NCI-H2171 (cell line): ENCODE results near the gene NNMT.

Experiments used
- DNase-seq: peaks from one replicate; lab custom pipeline; 2025; lab: John Stamatoyannopoulos, UW

The NNMT gene

GRCh38 chr11:114295676-114296604 is at the start of gene NNMT:
Gene NNMT, plus strand, starts transcription at chr11:114296399. Its CDS starts 158 bp downstream, at chr11:114296557.
- DNase-seq, result no peak

- no peak for DNase-seq
Observed at GRCh38 chr11:114247070-114247789, 49.0 kb upstream of the NNMT start.

- no peak for DNase-seq
Observed at GRCh38 chr11:114250180-114250579, 46.0 kb upstream of the NNMT start.

- no peak for DNase-seq
Observed at GRCh38 chr11:114250993-114251814, 45.0 kb upstream of the NNMT start.

- DNase-seq, result peak; percentile 4
Observed at GRCh38 chr11:114251815-114252337, 44.3 kb upstream of the NNMT start.

- DNase-seq, result no peak
Observed at GRCh38 chr11:114252767-114253166, 43.4 kb upstream of the NNMT start.

GRCh38 chr11:114253771-114254170 is 42.4 kb upstream of the NNMT start:
- no peak for DNase-seq

GRCh38 chr11:114254571-114255146 is 41.5 kb upstream of the NNMT start:
- no peak for DNase-seq

GRCh38 chr11:114255289-114255688 is 40.9 kb upstream of the NNMT start:
- DNase-seq, result no peak

- DNase-seq, result no peak
Observed at GRCh38 chr11:114256176-114256966, 39.8 kb upstream of the NNMT start.

- no peak for DNase-seq
Observed at GRCh38 chr11:114256967-114257286, 39.3 kb upstream of the NNMT start.

- no peak for DNase-seq
Observed at GRCh38 chr11:114257621-114258558, 38.3 kb upstream of the NNMT start.

- DNase-seq, result no peak
Observed at GRCh38 chr11:114258696-114259095, 37.5 kb upstream of the NNMT start.

GRCh38 chr11:114259124-114259526 is 37.1 kb upstream of the NNMT start:
- peak; percentile 46 for DNase-seq

GRCh38 chr11:114259551-114259983 is 36.6 kb upstream of the NNMT start:
- DNase-seq, result peak; percentile 18

GRCh38 chr11:114260077-114260476 is 36.1 kb upstream of the NNMT start:
- DNase-seq, result no peak

- DNase-seq, result no peak
Observed at GRCh38 chr11:114260483-114260882, 35.7 kb upstream of the NNMT start.

GRCh38 chr11:114261791-114262190 is 34.4 kb upstream of the NNMT start:
- no peak for DNase-seq

- peak; percentile 51 for DNase-seq
Observed at GRCh38 chr11:114262681-114263512, 33.3 kb upstream of the NNMT start.
